ENCODE data around the gene AMBP. TPM values are rescaled to one million over a fixed set of nuclear protein-coding genes. Genes with fewer than 3 reads are reported as not detected.

Gene AMBP
- total RNA-seq, 1 donor from 2014 or later, result not detected

DNA sequence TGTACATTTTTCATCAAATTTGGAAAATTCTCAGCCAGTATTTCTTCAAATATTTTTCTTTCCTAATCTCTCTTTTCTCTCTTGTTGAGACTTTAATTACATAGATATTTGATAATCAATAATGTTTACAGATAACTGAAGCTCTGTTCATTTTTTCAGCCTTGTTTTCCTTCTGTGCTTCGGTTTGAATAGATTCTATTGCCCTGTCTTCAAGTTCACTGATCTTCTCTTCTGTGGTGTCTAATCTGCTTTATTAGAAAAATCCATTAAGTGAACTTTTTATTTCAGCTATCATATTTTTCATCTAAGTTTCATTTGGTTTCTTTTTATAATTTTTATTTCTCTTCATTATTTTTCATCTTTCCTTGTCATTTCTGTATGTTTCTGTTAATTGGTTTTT lies 54.1 kb downstream of the AMBP start:
- Histone ChIP-seq H3K36me3 (ENCODE audit: control insufficient read depth, insufficient read depth, low read length) (no peaks in the 10 kb centered on the region), H3K27me3 (ENCODE audit: control insufficient read depth, insufficient read depth, low read length) (no peaks in the 10 kb centered on the region), H3K4me3 (ENCODE audit: low read depth, low read length) (no peak overlapping the region)
- no peak for DNase-seq (ENCODE audit: low read depth)
- TF ChIP-seq, protein P1, sequence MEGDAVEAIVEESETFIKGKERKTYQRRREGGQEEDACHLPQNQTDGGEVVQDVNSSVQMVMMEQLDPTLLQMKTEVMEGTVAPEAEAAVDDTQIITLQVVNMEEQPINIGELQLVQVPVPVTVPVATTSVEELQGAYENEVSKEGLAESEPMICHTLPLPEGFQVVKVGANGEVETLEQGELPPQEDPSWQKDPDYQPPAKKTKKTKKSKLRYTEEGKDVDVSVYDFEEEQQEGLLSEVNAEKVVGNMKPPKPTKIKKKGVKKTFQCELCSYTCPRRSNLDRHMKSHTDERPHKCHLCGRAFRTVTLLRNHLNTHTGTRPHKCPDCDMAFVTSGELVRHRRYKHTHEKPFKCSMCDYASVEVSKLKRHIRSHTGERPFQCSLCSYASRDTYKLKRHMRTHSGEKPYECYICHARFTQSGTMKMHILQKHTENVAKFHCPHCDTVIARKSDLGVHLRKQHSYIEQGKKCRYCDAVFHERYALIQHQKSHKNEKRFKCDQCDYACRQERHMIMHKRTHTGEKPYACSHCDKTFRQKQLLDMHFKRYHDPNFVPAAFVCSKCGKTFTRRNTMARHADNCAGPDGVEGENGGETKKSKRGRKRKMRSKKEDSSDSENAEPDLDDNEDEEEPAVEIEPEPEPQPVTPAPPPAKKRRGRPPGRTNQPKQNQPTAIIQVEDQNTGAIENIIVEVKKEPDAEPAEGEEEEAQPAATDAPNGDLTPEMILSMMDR (IDR thresholded peaks at IDR 0.05; ENCODE audit: insufficient read depth, low read length, poor library complexity, severe bottlenecking), result no peak

DNA sequence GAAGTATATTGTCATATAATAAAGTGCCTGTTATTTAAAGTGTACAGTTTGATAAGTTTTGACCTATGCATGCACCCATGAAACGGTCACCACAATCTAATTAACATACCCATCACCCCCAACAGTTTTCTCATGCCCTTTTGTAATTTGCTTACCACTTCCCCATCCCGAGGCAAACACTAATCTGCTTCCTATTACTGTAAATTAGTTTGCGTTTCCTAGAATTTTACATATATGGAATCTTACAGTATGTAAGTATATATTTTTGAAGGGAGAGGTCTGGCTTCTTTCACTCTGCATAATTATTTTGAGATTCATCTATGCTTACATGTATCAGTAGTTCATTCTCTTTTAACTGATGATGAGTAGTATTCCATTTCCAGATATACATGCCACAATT lies 56.5 kb downstream of the AMBP start:
- Histone ChIP-seq H3K36me3 (ENCODE audit: control insufficient read depth, insufficient read depth, low read length) (peaks cover 3% of the 10 kb centered on the region), H3K27me3 (ENCODE audit: control insufficient read depth, insufficient read depth, low read length) (no peaks in the 10 kb centered on the region), H3K4me3 (ENCODE audit: low read depth, low read length) (no peak overlapping the region)
- no peak for DNase-seq (ENCODE audit: low read depth)
- TF ChIP-seq, protein P1 (IDR thresholded peaks at IDR 0.05; ENCODE audit: insufficient read depth, low read length, poor library complexity, severe bottlenecking), result no peak

DNA sequence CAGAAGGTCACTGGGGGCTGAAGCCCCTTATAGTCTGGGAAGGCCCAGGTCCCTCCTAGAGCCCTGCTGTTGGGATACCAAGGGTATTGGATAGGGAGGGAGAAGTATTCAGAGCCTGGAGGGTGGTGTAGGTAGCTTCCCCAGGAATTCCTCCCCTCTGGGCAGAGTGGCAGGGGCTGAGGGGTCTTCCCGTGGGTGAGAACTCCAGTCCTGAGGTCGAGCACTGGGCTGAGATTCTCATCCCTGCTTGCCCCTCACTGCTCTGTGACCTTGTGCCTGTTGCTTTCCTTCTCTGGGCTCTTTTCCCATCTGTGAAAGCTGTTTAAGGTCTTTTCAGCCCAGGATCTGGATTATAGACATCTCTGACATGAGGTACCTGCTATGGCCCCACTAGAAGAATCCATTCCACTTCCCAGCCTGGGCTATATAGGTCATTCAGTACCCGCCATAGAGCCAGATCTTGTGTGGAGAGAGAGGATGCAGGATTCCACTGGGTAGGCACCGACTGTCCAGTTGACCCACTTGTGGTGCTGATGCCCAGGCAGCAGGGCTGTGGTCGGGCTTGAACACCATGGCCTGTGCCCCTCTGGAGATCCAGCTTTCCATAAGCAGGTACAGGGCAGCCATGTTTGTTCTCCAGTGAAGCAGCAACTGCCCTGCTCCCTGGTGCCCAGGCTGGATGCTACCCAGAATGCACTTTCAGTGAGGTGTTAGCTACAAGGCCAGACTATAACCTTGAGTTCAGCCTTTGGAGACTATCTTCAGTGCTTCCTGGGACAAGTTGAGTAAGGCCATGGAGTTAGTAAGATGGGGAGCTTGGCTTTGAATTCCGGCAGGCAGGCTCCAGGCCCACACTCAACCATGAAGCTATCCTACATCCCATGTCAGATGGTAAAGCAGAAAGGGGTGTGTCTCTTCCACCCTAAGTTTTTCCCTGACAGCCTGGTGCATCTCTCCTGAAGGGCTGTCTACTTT lies 60.1 kb downstream of the AMBP start:
- no peak for DNase-seq (ENCODE audit: low read depth)
- no peak overlapping the region for H3K4me3 ChIP-seq (ENCODE audit: low read depth, low read length)
- TF ChIP-seq, protein P1 (IDR thresholded peaks at IDR 0.05; ENCODE audit: insufficient read depth, low read length, poor library complexity, severe bottlenecking), result no peak

DNA sequence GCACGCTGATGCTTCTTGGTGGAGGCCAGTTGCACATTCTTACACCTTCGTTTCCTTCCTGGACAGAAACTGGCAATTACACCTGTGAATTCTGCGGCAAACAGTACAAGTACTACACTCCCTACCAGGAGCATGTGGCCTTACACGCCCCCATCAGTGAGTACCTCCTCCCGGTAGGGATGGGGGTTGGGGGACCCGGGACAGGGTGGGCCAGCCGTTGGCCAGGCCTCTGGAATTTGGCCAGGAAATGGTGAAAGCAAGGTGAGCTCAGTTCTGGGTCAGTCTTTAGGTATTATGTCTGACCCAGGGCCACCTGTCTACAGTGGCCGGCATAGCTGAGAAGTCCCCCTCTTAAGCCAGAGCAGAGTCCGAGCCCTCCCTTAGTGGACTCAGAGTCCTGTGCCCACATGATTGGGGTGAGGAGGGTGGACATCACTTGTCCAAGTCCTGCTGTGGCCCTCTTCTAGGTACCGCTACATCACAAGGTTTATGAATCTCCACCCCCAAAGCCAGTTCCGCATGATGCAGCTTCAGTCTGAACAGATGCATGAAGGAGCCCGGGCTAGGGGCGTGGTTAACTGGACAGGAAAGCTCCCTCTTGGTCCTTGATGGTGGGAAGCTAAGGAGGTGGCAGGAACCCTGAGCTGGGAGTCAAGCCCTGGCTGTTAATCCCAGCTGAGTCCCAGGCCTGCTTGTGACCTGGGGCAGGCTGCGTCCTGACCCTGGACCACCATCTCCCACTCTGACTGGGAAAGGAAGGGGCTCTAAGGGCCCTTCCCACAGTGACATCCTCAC lies 61.3 kb downstream of the AMBP start:
- H3K4me3 ChIP-seq (ENCODE audit: low read depth, low read length), result no peak overlapping the region
- DNase-seq (ENCODE audit: low read depth), result no peak
- H3K36me3 ChIP-seq (ENCODE audit: control insufficient read depth, insufficient read depth, low read length), result peaks cover 3% of the 10 kb centered on the region
- TF ChIP-seq, protein P1 (IDR thresholded peaks at IDR 0.05; ENCODE audit: insufficient read depth, low read length, poor library complexity, severe bottlenecking), result no peak
- H3K27me3 ChIP-seq (ENCODE audit: control insufficient read depth, insufficient read depth, low read length), result no peaks in the 10 kb centered on the region

More for the DNA sequence above, 60.1 kb downstream of the AMBP start:
- Histone ChIP-seq H3K27me3 (ENCODE audit: control insufficient read depth, insufficient read depth, low read length) (no peaks in the 10 kb centered on the region), H3K36me3 (ENCODE audit: control insufficient read depth, insufficient read depth, low read length) (peaks cover 3% of the 10 kb centered on the region)

DNA sequence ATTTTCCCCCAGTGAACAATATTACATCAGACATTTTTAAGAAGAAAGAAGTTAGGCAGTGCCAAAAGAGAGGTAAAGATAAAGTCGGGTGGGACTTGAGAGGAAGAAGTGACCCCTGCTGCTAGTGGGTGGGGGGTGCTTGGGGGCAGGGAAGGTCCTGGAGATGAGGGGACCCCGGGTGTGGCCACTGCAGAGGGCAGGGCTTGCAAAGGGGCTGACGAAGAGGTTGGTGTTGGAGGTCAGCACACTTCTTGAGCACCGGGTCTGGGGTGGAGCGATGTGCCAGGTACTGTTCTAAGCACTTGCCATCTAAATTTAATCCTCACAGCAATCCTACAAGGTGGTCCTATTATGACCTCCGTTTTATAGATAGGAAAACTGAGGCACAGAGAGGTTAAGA lies 62.0 kb downstream of the AMBP start:
- TF ChIP-seq, protein P1 (IDR thresholded peaks at IDR 0.05; ENCODE audit: insufficient read depth, low read length, poor library complexity, severe bottlenecking), result no peak
- H3K36me3 ChIP-seq (ENCODE audit: control insufficient read depth, insufficient read depth, low read length), result peaks cover 3% of the 10 kb centered on the region
- no peak for DNase-seq (ENCODE audit: low read depth)
- H3K4me3 ChIP-seq (ENCODE audit: low read depth, low read length), result no peak overlapping the region
- no peaks in the 10 kb centered on the region for H3K27me3 ChIP-seq (ENCODE audit: control insufficient read depth, insufficient read depth, low read length)
